ENCODE results near the gene SRP9. TPM values are rescaled to one million over a fixed set of nuclear protein-coding genes. Genes with fewer than 3 reads are reported as not detected.
"Not testable (repeated sequence)": the region's sequence is repeated elsewhere in the genome, so short reads cannot be mapped to it uniquely, and the experiment has no call there.

SRP9 gene
- total RNA-seq, 2 experiments from 2014 or later: 219 to 249 TPM

DNA sequence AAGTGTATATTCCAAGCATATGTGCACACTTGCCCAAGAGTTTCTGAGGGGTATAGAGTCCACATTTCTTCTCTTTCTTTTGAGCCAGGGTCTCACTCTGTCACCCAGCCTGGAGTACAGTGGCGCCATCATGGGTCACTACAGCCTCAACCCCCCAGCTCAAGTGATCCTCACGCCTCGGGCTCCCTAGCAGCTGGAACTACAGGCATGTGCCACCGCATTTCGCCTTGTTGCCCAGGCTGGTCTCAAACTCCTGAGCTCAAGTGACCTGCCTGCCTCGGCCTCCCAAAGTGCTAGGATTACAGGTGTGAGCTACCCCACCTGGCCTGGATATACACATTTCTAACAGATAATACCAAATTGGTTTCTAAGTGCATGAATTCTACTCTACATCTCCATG, 17.1 kb upstream of the SRP9 start:
- Mint-ChIP-seq H3K36me3 (ENCODE audit: low read depth) (no peaks in the 10 kb centered on the region), H3K4me1 (peaks cover 2% of the 10 kb centered on the region), H3K4me3 (no peak overlapping the region), H3K27ac (no peak overlapping the region), H3K9me3 (no peaks in the 10 kb centered on the region), H3K27me3 (peaks cover 12% of the 10 kb centered on the region)
- ChIA-PET CTCF (interaction anchor here (1.0 kb wide), 1 partner anchor 24 kb away, joined by 3 read pairs; no protein-coding TSS in a partner anchor), POLR2A (interaction anchor here (0.6 kb wide), 1 partner anchor 10 kb away, joined by 3 read pairs; no protein-coding TSS in a partner anchor)
- no peak for DNase-seq

DNA sequence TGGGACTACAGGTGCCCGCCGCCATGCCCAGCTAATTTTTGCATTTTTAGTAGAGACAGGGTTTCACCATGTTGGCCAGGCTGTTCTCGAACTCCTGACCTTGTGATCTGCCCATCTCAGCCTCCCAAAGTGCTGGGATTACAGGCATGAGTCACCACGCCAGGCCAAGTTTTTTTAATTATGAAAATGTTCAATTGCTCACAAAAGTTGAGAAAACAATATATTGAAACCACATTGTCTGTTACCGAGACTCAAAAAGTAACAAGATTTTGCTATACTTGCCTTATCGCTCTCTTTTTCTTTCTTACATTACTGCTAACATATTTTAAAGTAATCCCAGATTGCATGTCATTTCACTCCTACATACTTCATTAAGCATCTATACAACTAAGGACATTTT, 16.2 kb upstream of the SRP9 start:
- H3K4me1 Mint-ChIP-seq; DNase-seq; H3K9me3 Mint-ChIP-seq; H3K4me3 Mint-ChIP-seq; POLR2A ChIA-PET; H3K27ac Mint-ChIP-seq; H3K36me3 Mint-ChIP-seq (ENCODE audit: low read depth); CTCF ChIA-PET: not testable (repeated sequence)
- peaks cover 12% of the 10 kb centered on the region for H3K27me3 Mint-ChIP-seq

GRCh38 chr1:225762002-225762441, 15.6 kb upstream of the SRP9 start:
- POLR2A ChIA-PET: no interaction called here
- CTCF ChIA-PET: no interaction called here

DNA sequence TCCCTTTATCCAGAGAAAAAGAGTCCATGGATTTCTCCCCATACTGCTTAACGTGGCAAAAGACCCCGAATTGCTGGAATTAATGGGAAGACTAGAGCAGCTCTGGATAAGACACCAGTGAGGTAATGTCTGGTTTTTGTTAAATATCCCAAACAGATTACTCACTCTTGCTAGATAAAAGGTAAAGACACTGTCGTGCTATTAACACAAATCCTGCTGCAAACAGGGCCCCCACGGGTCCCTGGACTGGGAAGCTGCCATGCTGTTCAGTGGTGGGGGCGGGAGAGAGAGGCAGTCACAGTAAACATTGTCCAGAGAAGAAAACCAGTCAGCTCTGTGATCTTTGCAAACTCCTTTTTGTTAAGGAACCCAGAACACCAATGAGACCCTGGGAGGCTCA, 15.2 kb upstream of the SRP9 start:
- ChIA-PET POLR2A (no interaction called here), CTCF (no interaction called here)
- Mint-ChIP-seq H3K4me1 (no peaks in the 10 kb centered on the region), H3K9me3 (no peaks in the 10 kb centered on the region), H3K27ac (no peak overlapping the region), H3K4me3 (no peak overlapping the region), H3K36me3 (ENCODE audit: low read depth) (no peaks in the 10 kb centered on the region), H3K27me3 (peaks cover 12% of the 10 kb centered on the region)
- DNase-seq: no peak

More at GRCh38 chr1:225762002-225762441, 15.6 kb upstream of the SRP9 start:
- Mint-ChIP-seq H3K4me3 (no peak overlapping the region), H3K36me3 (ENCODE audit: low read depth) (no peaks in the 10 kb centered on the region), H3K27ac (no peak overlapping the region), H3K9me3 (no peaks in the 10 kb centered on the region), H3K4me1 (no peaks in the 10 kb centered on the region), H3K27me3 (peaks cover 12% of the 10 kb centered on the region)
- DNase-seq: no peak

DNA sequence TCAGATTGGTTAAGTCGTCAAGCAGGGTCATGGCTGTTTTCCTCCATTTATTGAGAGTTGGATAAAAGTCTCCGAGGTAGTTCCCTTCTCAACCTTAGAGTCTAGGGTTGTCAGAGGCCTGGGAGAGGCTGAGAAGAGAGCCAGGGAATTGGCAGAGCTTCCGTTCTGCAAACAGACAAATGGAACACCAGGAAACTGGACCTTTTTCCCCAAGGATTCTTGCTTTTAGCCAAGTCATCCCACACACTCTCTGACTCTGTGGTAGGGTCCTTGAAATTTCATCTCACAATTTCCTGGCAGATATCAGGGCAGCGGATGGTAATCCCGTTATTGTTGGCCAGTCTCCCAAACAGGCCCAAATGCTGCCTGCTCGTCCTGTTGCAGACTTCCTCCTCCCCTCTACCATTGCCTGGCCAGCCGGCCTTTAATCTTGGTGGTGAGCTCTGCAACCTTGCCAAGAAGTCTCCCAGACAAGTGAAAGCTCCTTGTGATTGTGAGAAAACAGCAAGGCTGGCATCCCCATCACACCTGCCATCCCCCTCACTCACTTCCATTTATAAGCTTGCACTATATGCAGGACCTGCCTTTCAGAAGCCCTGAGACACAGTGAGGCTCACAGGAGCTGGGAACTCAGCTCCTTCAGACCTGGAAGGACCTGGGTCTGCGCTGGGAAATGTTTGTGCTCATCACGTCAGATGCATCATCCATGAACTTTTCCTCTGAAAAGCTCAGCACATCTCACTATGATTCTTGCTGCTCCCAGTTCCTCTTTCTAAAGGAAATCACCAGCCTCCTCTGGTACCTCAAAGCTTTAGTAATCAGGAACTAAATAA, 13.7 kb upstream of the SRP9 start:
- no peak for DNase-seq
- CTCF ChIA-PET: interaction anchor here (1.4 to 1.7 kb wide), 2 partner anchors 14 to 15 kb away, joined by 3 to 12 read pairs; partner anchors contain the start of gene SRP9
- no peaks in the 10 kb centered on the region for H3K36me3 Mint-ChIP-seq (ENCODE audit: low read depth)
- H3K27me3 Mint-ChIP-seq: peaks cover 8% of the 10 kb centered on the region
- POLR2A ChIA-PET: no interaction called here
- H3K27ac Mint-ChIP-seq: no peak overlapping the region
- H3K4me1 Mint-ChIP-seq: no peaks in the 10 kb centered on the region
- H3K4me3 Mint-ChIP-seq: no peak overlapping the region
- no peaks in the 10 kb centered on the region for H3K9me3 Mint-ChIP-seq

DNA sequence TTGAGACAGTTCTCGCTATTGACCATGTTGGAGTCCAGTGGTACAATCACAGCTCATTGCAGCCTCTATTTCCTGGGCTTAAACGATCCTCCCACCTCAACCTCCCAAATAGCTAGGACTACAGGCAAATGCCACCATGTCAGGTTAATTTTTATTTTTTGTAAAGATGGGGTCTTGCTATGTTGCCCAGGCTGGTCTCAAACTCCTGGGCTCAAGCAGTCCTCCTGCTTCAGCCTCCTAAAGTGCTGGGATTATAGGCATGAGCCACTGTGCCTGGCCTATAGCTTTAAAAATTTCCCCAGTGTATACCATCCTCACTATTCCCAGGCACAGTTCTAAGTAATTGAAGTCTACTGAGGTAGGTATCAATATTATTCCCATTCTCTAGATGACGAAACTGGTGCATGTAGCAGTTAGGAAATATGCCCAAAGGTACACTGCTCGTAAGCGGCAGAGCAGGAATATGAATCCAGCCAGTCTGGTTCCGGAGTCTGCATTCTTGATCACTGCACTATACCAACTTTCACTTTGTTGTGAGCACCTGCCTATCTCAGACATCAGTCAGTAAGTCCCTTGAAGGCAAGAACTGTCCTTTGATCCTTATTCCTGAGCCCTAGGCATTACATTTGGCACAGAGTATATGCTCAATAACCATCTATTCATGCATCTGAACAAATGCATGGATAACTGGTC, 11.5 kb upstream of the SRP9 start:
- ChIA-PET CTCF (no interaction called here), POLR2A (no interaction called here)
- DNase-seq: no peak
- Mint-ChIP-seq H3K4me1 (no peaks in the 10 kb centered on the region), H3K4me3 (no peak overlapping the region), H3K27me3 (peaks cover 2% of the 10 kb centered on the region), H3K27ac (no peak overlapping the region), H3K36me3 (ENCODE audit: low read depth) (no peaks in the 10 kb centered on the region), H3K9me3 (no peaks in the 10 kb centered on the region)

GRCh38 chr1:225766967-225767633, 10.5 kb upstream of the SRP9 start:
- Mint-ChIP-seq H3K4me3 (no peak overlapping the region), H3K4me1 (no peaks in the 10 kb centered on the region), H3K27ac (no peak overlapping the region), H3K36me3 (ENCODE audit: low read depth) (no peaks in the 10 kb centered on the region), H3K27me3 (no peaks in the 10 kb centered on the region), H3K9me3 (no peaks in the 10 kb centered on the region)
- no peak for DNase-seq
- POLR2A ChIA-PET: no interaction called here
- CTCF ChIA-PET: interaction anchor here (3.6 kb wide), 1 partner anchor 11 kb away, joined by 21 read pairs; the partner anchor contains the start of gene SRP9

GRCh38 chr1:225767634-225768540, 9.7 kb upstream of the SRP9 start:
- Mint-ChIP-seq H3K4me3 (no peak overlapping the region), H3K36me3 (ENCODE audit: low read depth) (no peaks in the 10 kb centered on the region), H3K9me3 (no peaks in the 10 kb centered on the region), H3K27me3 (no peaks in the 10 kb centered on the region), H3K27ac (peak overlapping the region; percentile 38), H3K4me1 (no peaks in the 10 kb centered on the region)
- CTCF ChIA-PET: interaction anchor here (0.5 to 3.6 kb wide), 2 partner anchors 10 to 158 kb away, joined by 3 to 21 read pairs; partner anchors contain the start of gene SRP9
- POLR2A ChIA-PET: no interaction called here
- no peak for DNase-seq

GRCh38 chr1:225768662-225769426, 8.8 kb upstream of the SRP9 start:
- Mint-ChIP-seq H3K4me1 (no peaks in the 10 kb centered on the region), H3K27me3 (no peaks in the 10 kb centered on the region), H3K9me3 (no peaks in the 10 kb centered on the region), H3K4me3 (no peak overlapping the region), H3K27ac (no peak overlapping the region), H3K36me3 (ENCODE audit: low read depth) (no peaks in the 10 kb centered on the region)
- DNase-seq: no peak
- ChIA-PET CTCF (interaction anchor here (1.3 to 3.6 kb wide), 2 partner anchors 9 to 224 kb away, joined by 4 to 21 read pairs; partner anchors contain the start of gene SRP9), POLR2A (interaction anchor here (1.6 kb wide), 1 partner anchor 9 kb away, joined by 6 read pairs; the partner anchor contains the start of gene SRP9)

DNA sequence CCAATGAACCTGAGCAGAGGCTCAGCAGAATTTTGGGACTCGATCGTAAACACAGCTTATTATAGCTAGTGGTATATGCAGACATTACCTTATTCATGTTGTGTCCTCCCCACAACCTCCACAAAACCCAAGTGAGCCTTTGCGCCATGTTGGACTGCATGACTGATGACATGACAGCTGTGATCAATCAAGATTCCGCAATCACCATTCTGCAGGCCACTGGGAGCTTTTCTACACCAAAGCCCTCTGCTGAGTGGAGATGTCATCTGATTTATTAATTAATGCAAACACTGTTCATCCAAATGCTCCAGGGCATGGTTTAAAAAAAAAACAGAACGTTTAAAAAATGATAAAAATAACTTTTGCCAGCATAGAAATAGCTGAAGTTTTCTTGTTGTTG, 7.9 kb upstream of the SRP9 start:
- POLR2A ChIA-PET: interaction anchor here (0.6 to 1.6 kb wide), 2 partner anchors 8 to 9 kb away, joined by 3 to 6 read pairs; partner anchors contain the start of gene SRP9
- no peaks in the 10 kb centered on the region for H3K9me3 Mint-ChIP-seq
- CTCF ChIA-PET: interaction anchor here (0.6 to 3.6 kb wide), 3 partner anchors 8 to 840 kb away, joined by 3 to 21 read pairs (median 4); partner anchors contain the start of gene SRP9
- no peaks in the 10 kb centered on the region for H3K4me1 Mint-ChIP-seq
- no peak for DNase-seq
- H3K36me3 Mint-ChIP-seq (ENCODE audit: low read depth): no peaks in the 10 kb centered on the region
- H3K27me3 Mint-ChIP-seq: no peaks in the 10 kb centered on the region
- no peak overlapping the region for H3K27ac Mint-ChIP-seq
- H3K4me3 Mint-ChIP-seq: no peak overlapping the region

DNA sequence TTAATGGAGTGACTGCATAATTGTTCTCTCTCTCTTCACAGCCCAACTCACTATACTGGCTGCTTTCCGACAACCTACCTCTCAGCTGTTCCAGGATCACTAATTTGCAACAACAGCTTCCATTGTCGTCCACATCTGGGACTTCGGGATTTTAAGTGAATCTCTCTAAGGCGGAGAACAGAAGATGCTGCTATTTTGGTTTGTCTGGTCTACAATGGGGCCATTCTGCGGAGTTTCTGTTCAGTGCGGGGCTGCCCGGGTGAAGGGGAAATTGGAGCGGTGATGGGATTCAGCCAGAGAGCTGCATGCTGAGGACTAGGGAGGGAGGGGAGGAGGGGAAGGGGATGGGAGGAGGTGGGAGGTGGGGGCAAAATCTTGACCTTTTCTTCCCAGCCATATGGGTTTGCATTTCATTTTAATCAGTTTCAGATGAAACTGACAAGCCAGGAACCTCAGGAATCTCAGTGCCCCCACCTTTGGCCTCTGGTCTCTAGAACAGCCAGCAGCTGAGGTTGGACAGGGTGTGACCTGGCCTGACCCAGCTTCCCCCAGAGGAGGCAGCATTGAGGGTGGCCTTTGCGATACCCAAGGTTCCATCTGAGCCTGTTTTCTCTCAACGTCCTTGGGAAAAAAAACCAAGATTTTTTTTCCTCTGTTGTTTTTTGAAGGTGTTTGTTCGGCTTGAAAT, 6.9 kb upstream of the SRP9 start:
- Mint-ChIP-seq H3K36me3 (ENCODE audit: low read depth) (no peaks in the 10 kb centered on the region), H3K4me1 (no peaks in the 10 kb centered on the region), H3K27ac (no peak overlapping the region), H3K9me3 (no peaks in the 10 kb centered on the region), H3K27me3 (no peaks in the 10 kb centered on the region), H3K4me3 (no peak overlapping the region)
- POLR2A ChIA-PET: interaction anchor here (0.6 kb wide), 1 partner anchor 10 kb away, joined by 3 read pairs; no protein-coding TSS in a partner anchor
- CTCF ChIA-PET: interaction anchor here (1.2 kb wide), 1 partner anchor 18 kb away, joined by 3 read pairs; no protein-coding TSS in a partner anchor
- no peak for DNase-seq
